H9 (cell line): ENCODE results near the gene PLB1. TPM values are rescaled to one million over a fixed set of nuclear protein-coding genes. Genes with fewer than 3 reads are reported as not detected.

Experiments
- DNase-seq: peaks from one replicate; pipeline ENCODE4 v3.0.0-alpha.2; 2017
- H2AFZ ChIP-seq: one replicate; pipeline ENCODE4 v1.6.1; 2013; ENCODE audit warnings: mild to moderate bottlenecking, low read length, control low read depth, moderate library complexity
- H2AK5ac ChIP-seq: 2 replicates; pipeline ENCODE4 v1.6.1; 2013; ENCODE audit warnings: low read length, control low read depth, mixed read lengths; ENCODE audit not compliant: insufficient read length
- H2BK120ac ChIP-seq: one replicate; pipeline ENCODE4 v1.6.1; 2013; ENCODE audit warnings: low read depth, mild to moderate bottlenecking, low read length, control low read depth, inconsistent platforms; ENCODE audit not compliant: poor library complexity, severe bottlenecking
- H2BK12ac ChIP-seq: 2 replicates; pipeline ENCODE4 v1.6.1; 2013; ENCODE audit warnings: low read length, control low read depth, mixed read lengths, low read depth; ENCODE audit not compliant: insufficient read length
- H2BK15ac ChIP-seq: 2 replicates; pipeline ENCODE4 v1.6.1; 2013; ENCODE audit warnings: low read depth, low read length, control low read depth
- H2BK20ac ChIP-seq: one replicate; pipeline ENCODE4 v1.6.1; 2013; ENCODE audit warnings: low read depth, mild to moderate bottlenecking, low read length, control low read depth, inconsistent platforms; ENCODE audit not compliant: poor library complexity, severe bottlenecking
- H2BK5ac ChIP-seq: 2 replicates; pipeline ENCODE4 v1.6.1; 2013; ENCODE audit warnings: low read length, control low read depth, mixed read lengths; ENCODE audit not compliant: insufficient read length
- H3K14ac ChIP-seq: 2 replicates; pipeline ENCODE4 v1.6.1; 2013; ENCODE audit warnings: low read length, control low read depth; ENCODE audit not compliant: insufficient read depth
- H3K18ac ChIP-seq: 2 replicates; pipeline ENCODE4 v1.6.1; 2013; ENCODE audit warnings: low read depth, mild to moderate bottlenecking, mixed read lengths, low read length, control low read depth; ENCODE audit not compliant: insufficient read length
- H3K23ac ChIP-seq: 2 replicates; pipeline ENCODE4 v1.6.1; 2013; ENCODE audit warnings: low read length, control low read depth, mixed read lengths, low read depth; ENCODE audit not compliant: insufficient read length
- H3K23me2 ChIP-seq: 2 replicates; pipeline ENCODE4 v1.6.1; 2013; ENCODE audit warnings: low read depth, mild to moderate bottlenecking, mixed read lengths, low read length, control low read depth; ENCODE audit not compliant: insufficient read length, poor library complexity, severe bottlenecking
- H3K27ac ChIP-seq: 2 replicates; pipeline ENCODE4 v1.5.1; 2013; ENCODE audit warnings: low read length, control low read depth, mixed read lengths, low read depth; ENCODE audit not compliant: insufficient read length
- H3K27me3 ChIP-seq: 2 replicates; pipeline ENCODE4 v1.6.1; 2013; ENCODE audit warnings: low read length, control low read depth, inconsistent platforms; ENCODE audit not compliant: insufficient read depth
- H3K4ac ChIP-seq: 2 replicates; pipeline ENCODE4 v1.6.1; 2013; ENCODE audit warnings: low read depth, mild to moderate bottlenecking, control low read depth, inconsistent platforms, low read length, moderate library complexity
- H3K4me1 ChIP-seq: 2 replicates; pipeline ENCODE4 v1.6.1; 2013; ENCODE audit warnings: low read length, control low read depth, inconsistent platforms; ENCODE audit not compliant: insufficient read depth
- H3K4me2 ChIP-seq: 2 replicates; pipeline ENCODE4 v1.6.1; 2013; ENCODE audit warnings: low read length, control low read depth, mixed read lengths; ENCODE audit not compliant: insufficient read length, insufficient read depth
- H3K56ac ChIP-seq: 2 replicates; pipeline ENCODE4 v1.6.1; 2013; ENCODE audit warnings: low read depth, mild to moderate bottlenecking, mixed read lengths, low read length, control low read depth; ENCODE audit not compliant: insufficient read length
- H3K79me1 ChIP-seq: 2 replicates; pipeline ENCODE4 v1.6.1; 2013; ENCODE audit warnings: low read depth, mild to moderate bottlenecking, moderate library complexity, low read length, control low read depth, inconsistent platforms; ENCODE audit not compliant: insufficient read depth, poor library complexity, severe bottlenecking
- H3K79me2 ChIP-seq: 2 replicates; pipeline ENCODE4 v1.6.1; 2013; ENCODE audit warnings: low read length, control low read depth, inconsistent platforms; ENCODE audit not compliant: insufficient read depth
- H3K9ac ChIP-seq: 2 replicates; pipeline ENCODE4 v1.6.1; 2013; ENCODE audit warnings: low read length, control low read depth, mixed read lengths; ENCODE audit not compliant: insufficient read length; ENCODE audit errors: extremely low read depth
- H3K9me3 ChIP-seq: one replicate; pipeline ENCODE4 v1.6.1; 2013; ENCODE audit warnings: low read depth, low read length, inconsistent platforms; ENCODE audit not compliant: control insufficient read depth
- H3T11ph ChIP-seq: one replicate; pipeline ENCODE4 v1.6.1; 2013; ENCODE audit warnings: mild to moderate bottlenecking, low read length, control low read depth, inconsistent platforms
- H4K20me1 ChIP-seq: one replicate; pipeline ENCODE4 v1.6.1; 2013; ENCODE audit not compliant: control insufficient read depth, insufficient read length, insufficient read depth
- H4K5ac ChIP-seq: 2 replicates; pipeline ENCODE4 v1.6.1; 2013; ENCODE audit warnings: low read depth, mild to moderate bottlenecking, mixed read lengths, low read length, control low read depth; ENCODE audit not compliant: insufficient read length
- H4K8ac ChIP-seq: replicated peaks from 2 replicates; pipeline ENCODE4 v1.6.1; 2013; ENCODE audit warnings: low read length, control low read depth, mixed read lengths, low read depth; ENCODE audit not compliant: insufficient read length
- H4K91ac ChIP-seq: 2 replicates; pipeline ENCODE4 v1.6.1; 2013; ENCODE audit warnings: low read depth, mild to moderate bottlenecking, moderate library complexity, mixed read lengths, low read length, control low read depth; ENCODE audit not compliant: insufficient read length
- H3K27ac Mint-ChIP-seq, 3 experiments: 2 replicates in 2 of 3; 3 replicates in 1 of 3; pipeline ENCODE4 v1.8.0; 2020 to 2021; ENCODE audit warnings: mixed read lengths in 3 of 3, mild to moderate bottlenecking in 1 of 3, moderate library complexity in 1 of 3
- H3K27me3 Mint-ChIP-seq: 2 replicates; pipeline ENCODE4 v1.8.0; 2021; ENCODE audit warnings: low read depth, mild to moderate bottlenecking, moderate library complexity, mixed read lengths
- H3K36me3 Mint-ChIP-seq, 3 experiments: 2 replicates in 2 of 3; 3 replicates in 1 of 3; pipeline ENCODE4 v1.8.0; 2020 to 2021; ENCODE audit warnings: low read depth in 3 of 3, mixed read lengths in 3 of 3; ENCODE audit not compliant: insufficient read depth in 1 of 3
- H3K4me1 Mint-ChIP-seq, 2 experiments: 2 replicates each; pipeline ENCODE4 v1.8.0; 2020; ENCODE audit warnings: mixed read lengths in 2 of 2
- H3K4me3 Mint-ChIP-seq, 2 experiments: 2 replicates in 1 of 2; 3 replicates in 1 of 2; pipeline ENCODE4 v1.8.0; 2020 to 2021; ENCODE audit warnings: mild to moderate bottlenecking in 2 of 2, mixed read lengths in 2 of 2, moderate library complexity in 1 of 2
- H3K9me3 Mint-ChIP-seq, 2 experiments: 2 replicates in 1 of 2; 3 replicates in 1 of 2; pipeline ENCODE4 v1.8.0; 2020; ENCODE audit warnings: mild to moderate bottlenecking in 2 of 2, mixed read lengths in 2 of 2, moderate library complexity in 1 of 2
- WGBS: extraction: QIAGEN DNeasy Blood & Tissue Kit; methylation state at CpG from one replicate; pipeline ENCODE4 v1.1.7; 2013; ENCODE audit warnings: missing lambda C conversion rate, low lambda C conversion rate, mixed read lengths; ENCODE audit not compliant: insufficient read length; ENCODE audit errors: extremely low coverage; 5-methylcytosine and 5-hydroxymethylcytosine counted together
- total RNA-seq: library from RNA; stranded (reverse); gene quantifications from 2 replicates; pipeline ENCODE4 v1.2.1, GENCODE V29; 2021
- TF ChIP-seq, protein P1 (sequence below): fragments of 200-600 bp; sonication (generic); conservative IDR thresholded peaks from 3 replicates; pipeline ENCODE4 v1.8.0; 2021; ENCODE audit warnings: antibody characterized with exemption, mild to moderate bottlenecking

PLB1 gene
- total RNA-seq, 1 experiment from 2014 or later = not detected

DNA sequence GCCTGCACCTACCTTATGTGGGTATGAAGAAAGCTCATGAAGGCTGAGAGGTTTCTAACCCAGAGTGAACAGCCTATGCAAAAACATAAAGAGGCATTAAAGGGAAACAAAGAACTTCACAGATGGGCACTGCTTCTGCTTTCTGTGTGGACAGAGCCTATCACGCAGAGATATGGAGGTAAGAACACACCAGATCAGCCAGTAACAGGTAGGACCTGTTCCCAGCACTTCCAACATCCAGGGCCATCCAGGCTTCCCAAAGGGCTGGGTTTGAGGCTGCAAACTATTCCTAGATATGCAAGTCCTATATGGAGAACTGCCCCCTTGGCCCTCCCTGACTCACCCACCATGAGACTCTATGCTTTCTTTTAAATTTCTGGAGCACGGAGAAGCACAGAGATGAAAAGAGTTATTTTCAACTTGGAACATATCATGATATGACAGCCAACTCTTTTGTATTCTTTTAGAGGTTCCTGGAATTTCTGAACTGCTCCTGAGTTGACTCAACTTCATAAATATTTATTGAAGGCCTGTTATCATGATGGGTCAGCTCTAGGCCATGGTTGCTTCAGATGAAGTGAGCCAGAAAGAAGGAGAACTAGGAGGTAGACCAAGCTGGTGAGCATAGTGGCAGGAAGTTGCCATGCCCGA lies 178.3 kb downstream of the PLB1 start:
- H3K23me2 ChIP-seq = no peaks in the 10 kb centered on the region
- no peaks in the 10 kb centered on the region for H3K79me1 ChIP-seq
- H3K18ac ChIP-seq = no peak overlapping the region
- no peak overlapping the region for H2BK5ac ChIP-seq
- TF ChIP-seq, protein P1, sequence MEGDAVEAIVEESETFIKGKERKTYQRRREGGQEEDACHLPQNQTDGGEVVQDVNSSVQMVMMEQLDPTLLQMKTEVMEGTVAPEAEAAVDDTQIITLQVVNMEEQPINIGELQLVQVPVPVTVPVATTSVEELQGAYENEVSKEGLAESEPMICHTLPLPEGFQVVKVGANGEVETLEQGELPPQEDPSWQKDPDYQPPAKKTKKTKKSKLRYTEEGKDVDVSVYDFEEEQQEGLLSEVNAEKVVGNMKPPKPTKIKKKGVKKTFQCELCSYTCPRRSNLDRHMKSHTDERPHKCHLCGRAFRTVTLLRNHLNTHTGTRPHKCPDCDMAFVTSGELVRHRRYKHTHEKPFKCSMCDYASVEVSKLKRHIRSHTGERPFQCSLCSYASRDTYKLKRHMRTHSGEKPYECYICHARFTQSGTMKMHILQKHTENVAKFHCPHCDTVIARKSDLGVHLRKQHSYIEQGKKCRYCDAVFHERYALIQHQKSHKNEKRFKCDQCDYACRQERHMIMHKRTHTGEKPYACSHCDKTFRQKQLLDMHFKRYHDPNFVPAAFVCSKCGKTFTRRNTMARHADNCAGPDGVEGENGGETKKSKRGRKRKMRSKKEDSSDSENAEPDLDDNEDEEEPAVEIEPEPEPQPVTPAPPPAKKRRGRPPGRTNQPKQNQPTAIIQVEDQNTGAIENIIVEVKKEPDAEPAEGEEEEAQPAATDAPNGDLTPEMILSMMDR = no peak
- H3K4ac ChIP-seq = no peak overlapping the region
- H3K27me3 Mint-ChIP-seq = peaks cover 3% of the 10 kb centered on the region; the same call in 1 of the 2 replicates
- H3K36me3 Mint-ChIP-seq = peaks cover 0 to 3% (median 0%) of the 10 kb centered on the region in 3 experiments; a peak in 1 of 7 replicates
- no peak for DNase-seq
- no peaks in the 10 kb centered on the region for H4K20me1 ChIP-seq
- no peak overlapping the region for H4K5ac ChIP-seq
- peaks cover 9 to 11% of the 10 kb centered on the region in 2 experiments for H3K4me1 Mint-ChIP-seq
- H2AFZ ChIP-seq = no peak overlapping the region
- H3K4me1 ChIP-seq = no peaks in the 10 kb centered on the region
- H3K4me3 Mint-ChIP-seq = no peak overlapping the region
- no peak overlapping the region for H4K8ac ChIP-seq
- no peak overlapping the region for H3K9ac ChIP-seq
- H3K4me2 ChIP-seq = no peak overlapping the region
- no peak overlapping the region for H2BK20ac ChIP-seq
- no peak overlapping the region for H2AK5ac ChIP-seq
- H4K91ac ChIP-seq = no peak overlapping the region
- no peak overlapping the region for H3K14ac ChIP-seq
- peaks cover 7% of the 10 kb centered on the region in 2 experiments; a peak in 3 of 5 replicates for H3K9me3 Mint-ChIP-seq
- no peak overlapping the region for H3T11ph ChIP-seq
- H3K79me2 ChIP-seq = no peaks in the 10 kb centered on the region
- H3K27ac ChIP-seq = no peak overlapping the region
- H3K27ac Mint-ChIP-seq = no peak overlapping the region; a peak in 1 of 7 replicates
- no peak overlapping the region for H2BK120ac ChIP-seq
- no peak overlapping the region for H2BK15ac ChIP-seq
- H2BK12ac ChIP-seq = no peak overlapping the region
- no CpG with 5 or more reads among the region's 3 CpGs for WGBS
- no peak overlapping the region for H3K23ac ChIP-seq
- H3K27me3 ChIP-seq = no peaks in the 10 kb centered on the region
- H3K9me3 ChIP-seq = no peaks in the 10 kb centered on the region
- H3K56ac ChIP-seq = no peak overlapping the region
